HG03565 (cell line): Measurements from ENCODE around the gene SLC22A23.

Experiments used
- ATAC-seq: cut with Tn5 transposase; IDR thresholded peaks from one replicate; pipeline ENCODE4 v1.9.1; 2021; ENCODE audit warnings: mild to moderate bottlenecking, moderate library complexity; ENCODE audit not compliant: unreplicated experiment

Gene SLC22A23

DNA sequence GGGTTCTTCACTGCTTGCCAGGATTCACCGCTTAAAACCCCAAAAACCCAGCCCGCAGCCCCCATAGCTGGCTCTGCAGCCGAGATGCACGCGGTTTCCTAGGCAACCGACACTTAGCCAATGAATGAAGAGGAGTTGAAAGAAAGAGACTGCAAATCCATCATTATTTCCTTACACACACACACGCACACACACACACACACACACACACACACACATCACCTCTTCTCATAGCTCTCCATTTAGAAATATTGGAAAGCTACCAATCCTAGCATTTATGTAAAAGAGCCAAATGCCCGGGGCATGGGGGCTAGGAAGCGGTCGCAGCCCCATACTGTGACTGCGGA lies 226.0 kb downstream of the SLC22A23 start:
- ATAC-seq: no peak

DNA sequence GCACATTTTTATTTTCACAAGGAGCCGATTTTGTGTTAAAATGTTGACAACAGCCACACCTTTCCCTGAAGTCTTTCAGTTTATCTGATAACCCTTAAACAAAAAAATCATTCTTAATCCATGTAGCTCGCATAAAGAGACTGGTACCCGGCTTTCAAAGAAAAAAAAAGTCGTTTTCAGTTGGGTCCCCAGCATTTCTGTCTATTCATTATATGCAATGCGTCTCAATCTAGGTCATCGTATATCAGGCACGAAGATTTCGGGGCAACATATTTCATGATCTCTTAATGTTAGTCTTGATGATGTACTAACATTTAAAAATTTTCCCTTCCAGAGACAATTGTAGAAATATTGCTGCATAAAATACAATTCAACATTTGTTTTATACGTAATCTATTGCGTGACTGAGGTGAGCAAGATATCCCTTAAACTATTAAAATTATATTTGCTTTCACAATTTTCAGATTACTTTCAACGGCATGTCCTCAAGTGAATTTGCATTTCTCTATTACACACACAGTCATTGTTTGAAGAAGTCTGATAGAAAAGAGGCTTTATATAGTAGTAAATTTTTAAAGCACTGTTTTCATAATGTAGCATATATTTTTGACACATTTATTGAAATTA lies 226.5 kb downstream of the SLC22A23 start:
- no peak for ATAC-seq

GRCh38 chr6:3229566-3230178 lies 227.2 kb downstream of the SLC22A23 start:
- ATAC-seq: no peak

DNA sequence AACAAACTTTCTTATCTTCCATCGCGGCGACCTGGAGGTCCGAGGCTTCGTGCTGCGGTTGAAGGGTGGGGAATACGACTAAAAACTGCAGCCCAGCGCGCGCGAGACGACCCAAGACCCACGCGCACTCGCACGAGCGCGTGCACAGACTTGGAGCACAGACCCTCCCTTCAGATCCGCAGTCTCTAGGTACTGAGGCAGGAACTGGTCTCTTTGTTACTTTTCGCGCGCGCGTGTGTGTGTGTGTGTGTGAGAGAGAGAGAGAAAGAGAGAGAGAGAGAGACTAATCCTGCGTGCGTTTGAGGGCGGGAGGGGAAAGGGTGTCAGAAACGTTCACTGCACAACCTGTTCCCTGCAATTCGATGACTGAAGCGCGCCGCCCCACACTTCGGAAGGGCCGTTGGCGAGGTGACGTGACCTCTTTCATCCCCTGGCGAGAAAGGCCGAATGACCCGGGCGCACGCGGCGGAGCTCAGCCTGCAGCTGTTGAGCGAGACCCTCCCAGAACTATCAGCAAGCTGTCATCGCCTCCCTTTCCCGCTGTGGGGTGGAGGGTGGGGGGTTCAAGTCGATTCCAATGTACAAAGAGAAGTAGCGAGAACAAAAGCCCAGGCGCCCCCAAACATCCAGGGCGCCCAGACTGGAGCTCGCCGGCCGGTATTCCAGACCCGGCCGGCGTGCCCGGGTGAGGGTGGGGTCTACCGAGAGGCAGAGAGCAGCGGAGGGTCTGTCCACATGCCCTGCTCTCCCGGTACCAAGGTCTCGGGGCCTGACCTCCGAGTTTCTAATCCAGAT lies 227.9 kb downstream of the SLC22A23 start:
- ATAC-seq: no peak

GRCh38 chr6:3228046-3228671 lies 228.7 kb downstream of the SLC22A23 start:
- no peak for ATAC-seq

DNA sequence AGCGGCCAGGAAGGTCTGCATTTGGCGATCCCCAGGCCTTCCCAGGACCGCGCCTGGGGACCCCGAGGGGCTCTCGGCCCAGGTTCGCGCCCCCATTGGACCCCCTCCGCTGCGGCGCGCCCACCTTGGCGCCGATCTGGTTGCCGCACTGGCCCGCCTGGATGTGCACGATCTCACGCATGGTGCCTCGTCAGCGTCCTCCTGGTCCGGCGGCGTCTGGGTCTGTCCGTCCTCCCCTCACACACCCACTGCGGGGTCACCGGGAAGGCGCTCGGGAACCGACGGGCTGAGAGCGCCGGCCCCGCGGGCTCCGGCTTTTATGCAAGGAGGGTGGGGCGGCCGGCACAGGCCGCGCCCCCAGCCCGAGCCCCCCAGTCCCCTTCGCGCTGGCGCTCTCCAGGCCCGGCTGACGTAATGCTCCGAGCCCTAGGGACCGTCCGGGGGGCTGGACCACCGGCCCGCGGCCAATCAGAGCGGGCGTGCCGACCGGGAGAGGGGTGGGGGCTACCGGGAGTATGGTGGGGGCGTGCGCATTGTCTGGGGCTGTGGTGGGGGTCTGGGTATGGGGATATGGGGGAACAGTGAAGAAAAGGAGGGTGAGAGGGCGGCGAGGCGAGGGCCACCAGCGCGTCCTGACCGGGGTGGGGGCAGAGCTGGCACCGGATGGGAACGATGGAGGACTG lies 229.3 kb downstream of the SLC22A23 start, which contains the start of gene TUBB2B:
TUBB2B (minus strand) TSS at position 291 of the 683 bp plus-strand sequence; CDS start at position 181, 110 bp downstream.
- no peak for ATAC-seq

- no peak for ATAC-seq
Measured at GRCh38 chr6:3226481-3227362, 230.1 kb downstream of the SLC22A23 start.

GRCh38 chr6:3226042-3226441 lies 230.8 kb downstream of the SLC22A23 start:
- ATAC-seq: no peak

DNA sequence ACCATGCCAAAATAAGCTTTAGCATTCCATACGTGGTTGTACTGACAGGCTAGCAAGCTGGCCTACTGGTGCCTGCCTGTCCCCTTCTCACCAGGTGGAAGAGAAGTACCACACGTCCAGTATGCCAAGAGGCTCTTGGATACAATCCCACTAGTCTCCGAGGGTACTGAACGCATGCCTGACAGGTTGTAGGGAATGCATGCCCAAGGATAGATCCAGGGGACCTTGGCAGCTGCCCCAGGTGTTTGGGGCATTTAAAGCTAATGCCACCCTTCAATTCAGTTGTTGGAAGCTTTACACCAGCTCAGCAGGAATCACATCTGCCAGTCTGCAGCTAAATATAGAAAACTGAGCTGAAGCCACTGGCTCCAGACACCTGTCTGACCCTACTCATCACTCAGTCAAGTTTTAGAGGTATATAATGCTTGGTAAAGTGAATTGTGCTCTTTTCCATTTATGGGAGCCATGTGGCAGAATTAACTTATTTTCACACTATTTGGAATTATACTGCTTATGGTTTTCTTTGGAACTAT lies 234.3 kb downstream of the SLC22A23 start:
- ATAC-seq: no peak

GRCh38 chr6:3221578-3221977 lies 235.3 kb downstream of the SLC22A23 start:
- ATAC-seq: no peak

GRCh38 chr6:3220366-3220765 lies 236.5 kb downstream of the SLC22A23 start:
- no peak for ATAC-seq
